HCT116 (cell line): Measurements from ENCODE around the gene CTXND1. TPM values are rescaled to one million over a fixed set of nuclear protein-coding genes. Genes with fewer than 3 reads are reported as not detected.

ENCODE experiments used
- ATAC-seq: fragments of 200-7000 bp; cut with Tn5 transposase; 2 replicates; pipeline ENCODE4 v1.9.1; 2020; ENCODE audit warnings: mild to moderate bottlenecking, moderate library complexity
- BruUV-seq: library from RNA; stranded (reverse); fragments of 400-500 nt; replicated peaks from 2 replicates; lab custom pipeline; 2021; lab: Mats Ljungman, UMichigan
- CTCF ChIA-PET: fragments of 300-600 bp; sonication (Branson Sonifier 250); formaldehyde crosslinking; loops from one replicate; lab custom pipeline; 2021; ENCODE audit warnings: antibody characterized with exemption; lab: Charles Lee
- POLR2A ChIA-PET: fragments of 300-600, 350-600 bp; sonication (Branson Sonifier 250); formaldehyde crosslinking; loops from one replicate; lab custom pipeline; 2021; ENCODE audit warnings: antibody characterized with exemption; lab: Charles Lee
- RAD21 ChIA-PET, 2 experiments: fragments of 300-600 bp; sonication (Branson Sonifier 250); formaldehyde crosslinking; loops; one replicate each; lab custom pipeline; 2023; ENCODE audit warnings: low total read pairs in 2 of 2; ENCODE audit not compliant: uncharacterized antibody in 2 of 2, unreplicated experiment in 2 of 2, low non-redundant PET in 1 of 2; lab: Charles Lee
- DNase-seq: peaks from one replicate; pipeline ENCODE4 v3.0.0-alpha.2; 2010; ENCODE audit warnings: low read depth, low spot score
- H2AFZ ChIP-seq: fragments of 200-600 bp; shearing (Covaris generic), sonication (generic); 2 replicates; pipeline ENCODE4 v1.6.1; 2017; ENCODE audit warnings: low read depth, mixed run types, mixed read lengths, antibody characterized with exemption, low read length; ENCODE audit not compliant: poor library complexity, severe bottlenecking
- H3K27ac ChIP-seq: 2 replicates; pipeline ENCODE4 v1.5.1; 2012; ENCODE audit warnings: low read depth, low read length
- H3K27me3 ChIP-seq: fragments of 200-600 bp; sonication (generic); 2 replicates; pipeline ENCODE4 v1.6.1; 2016; ENCODE audit warnings: mixed run types, low read length, mixed read lengths; ENCODE audit not compliant: insufficient read depth
- H3K36me3 ChIP-seq, 2 experiments: fragments of 200-500 bp in 1 of 2; fragments of 200-600 bp in 1 of 2; sonication (Bioruptor generic) in 1 of 2; sonication (generic) in 1 of 2; 2 replicates each; pipeline versions ENCODE4 v1.5.1 to v1.6.1; 2014 to 2016; ENCODE audit warnings: low read length in 2 of 2, inconsistent platforms in 1 of 2, mixed read lengths in 1 of 2, mixed run types in 1 of 2; ENCODE audit not compliant: insufficient read depth in 2 of 2, control insufficient read depth in 1 of 2
- H3K4me1 ChIP-seq, 2 experiments: fragments of 200-600 bp in 1 of 2; sonication (generic) in 1 of 2; 2 replicates each; pipeline versions ENCODE4 v1.5.1 to v1.6.1; 2012 to 2017; ENCODE audit warnings: low read length in 2 of 2, inconsistent platforms in 1 of 2, mild to moderate bottlenecking in 1 of 2, mixed read lengths in 1 of 2, mixed run types in 1 of 2, moderate library complexity in 1 of 2; ENCODE audit not compliant: insufficient read depth in 2 of 2, control insufficient read depth in 1 of 2
- H3K4me2 ChIP-seq: fragments of 200-600 bp; sonication (generic); 2 replicates; pipeline ENCODE4 v1.6.1; 2017; ENCODE audit warnings: mixed run types, low read length, mixed read lengths
- H3K4me3 ChIP-seq, 2 experiments: fragments of 200-600 bp in 1 of 2; sonication (generic) in 1 of 2; replicated peaks in 1 of 2; 2 replicates each; pipeline ENCODE4 v1.5.1; 2011 to 2016; ENCODE audit warnings: low read length in 2 of 2, control low read depth in 1 of 2, low read depth in 1 of 2, mild to moderate bottlenecking in 1 of 2, mixed read lengths in 1 of 2, mixed run types in 1 of 2
- H3K79me2 ChIP-seq: fragments of 200-600 bp; sonication (generic); 2 replicates; pipeline ENCODE4 v1.6.1; 2017; ENCODE audit warnings: mild to moderate bottlenecking, mixed run types, low read length, moderate library complexity, mixed read lengths; ENCODE audit not compliant: insufficient read depth
- H3K9ac ChIP-seq: fragments of 200-600 bp; sonication (generic); 2 replicates; pipeline ENCODE4 v1.6.1; 2016; ENCODE audit warnings: low read length, mixed read lengths
- H3K9me2 ChIP-seq: fragments of 200-600 bp; sonication (generic), shearing (Covaris generic); 2 replicates; pipeline ENCODE4 v1.6.1; 2017; ENCODE audit warnings: mixed run types, mild to moderate bottlenecking, moderate library complexity; ENCODE audit not compliant: insufficient read depth
- H3K9me3 ChIP-seq, 2 experiments: fragments of 200-500 bp in 1 of 2; fragments of 200-600 bp in 1 of 2; sonication (Bioruptor generic) in 1 of 2; sonication (generic) in 1 of 2; 2 replicates each; pipeline ENCODE4 v1.6.1; 2014 to 2017; ENCODE audit warnings: low read length in 2 of 2, mixed read lengths in 2 of 2, inconsistent platforms in 1 of 2, low read depth in 1 of 2, mild to moderate bottlenecking in 1 of 2, mixed run types in 1 of 2, moderate library complexity in 1 of 2; ENCODE audit not compliant: control insufficient read depth in 1 of 2, insufficient read depth in 1 of 2
- H4K20me1 ChIP-seq: fragments of 200-600 bp; sonication (generic), shearing (Covaris generic); 2 replicates; pipeline ENCODE4 v1.6.1; 2017; ENCODE audit warnings: mixed run types, mild to moderate bottlenecking, moderate library complexity; ENCODE audit not compliant: insufficient read depth
- CBX3 ChIP-seq: IDR thresholded peaks from 2 replicates; pipeline ENCODE4 v1.6.1; 2012; ENCODE audit warnings: low read depth
- ELF1 ChIP-seq: IDR thresholded peaks from 2 replicates; pipeline ENCODE4 v1.6.1; 2012; ENCODE audit warnings: low read depth, borderline replicate concordance
- FOSL1 ChIP-seq: IDR thresholded peaks from 2 replicates; pipeline ENCODE4 v1.6.1; 2012; ENCODE audit warnings: low read depth
- POLR2AphosphoS5 ChIP-seq: IDR thresholded peaks from 2 replicates; pipeline ENCODE4 v1.6.1; 2011; ENCODE audit warnings: mild to moderate bottlenecking, low read depth, low read length, moderate library complexity
- RAD21 ChIP-seq: IDR thresholded peaks from 2 replicates; pipeline ENCODE4 v1.6.1; 2012; ENCODE audit warnings: low read depth, mild to moderate bottlenecking
- SIN3A ChIP-seq: IDR thresholded peaks from 2 replicates; pipeline ENCODE4 v1.6.1; 2012; ENCODE audit warnings: low read depth
- SP1 ChIP-seq: IDR thresholded peaks from 2 replicates; pipeline ENCODE4 v1.6.1; 2012; ENCODE audit warnings: low read depth
- TCF7L2 ChIP-seq: IDR thresholded peaks from 2 replicates; pipeline ENCODE4 v1.7.0; 2011; ENCODE audit warnings: borderline replicate concordance, inconsistent platforms; ENCODE audit not compliant: insufficient read depth, insufficient read length; ENCODE audit errors: extremely low read depth
- YY1 ChIP-seq: IDR thresholded peaks from 2 replicates; pipeline ENCODE4 v1.6.1; 2011; ENCODE audit warnings: low read length, low read depth, moderate library complexity, mild to moderate bottlenecking; ENCODE audit not compliant: insufficient replicate concordance; ENCODE audit errors: extremely low read depth
- ZBTB33 ChIP-seq: IDR thresholded peaks from 2 replicates; pipeline ENCODE4 v1.6.1; 2011; ENCODE audit warnings: mild to moderate bottlenecking, low read length, moderate library complexity; ENCODE audit not compliant: insufficient replicate concordance; ENCODE audit errors: extremely low read depth
- ZFX ChIP-seq: fragments of 450-650 bp; IDR thresholded peaks from 2 replicates; pipeline ENCODE4 v1.6.1; 2017
- intact Hi-C: fragments of 100-400 bp; cut with micrococcal nuclease; formaldehyde crosslinking; loops from 2 replicates; pipeline ENCODE4 v1.10.0; 2022
- total RNA-seq: library from RNA; stranded (reverse); gene quantifications from one replicate; pipeline ENCODE4 v1.2.1, GENCODE V29; 2021; ENCODE audit not compliant: unreplicated experiment

The CTXND1 gene
- total RNA-seq, 1 experiment from 2014 or later = not detected

GRCh38 chr15:80288131-80288530, 36.1 kb upstream of the CTXND1 start:
- intact Hi-C loops = no loop called here
- Histone ChIP-seq H3K27ac (no peak overlapping the region), H3K4me1 (0 out of 4 replicates have a peak, but pooled peaks cover 0 to 2% of the 10 kb centered on the region in 2 experiments), H3K9me3 (no peaks in the 10 kb centered on the region), H3K4me2 (no peak overlapping the region), H4K20me1 (no peaks in the 10 kb centered on the region), H3K36me3 (no peaks in the 10 kb centered on the region), H3K4me3 (no peak overlapping the region), H3K9me2 (no peaks in the 10 kb centered on the region), H3K9ac (no peak overlapping the region), H3K79me2 (no peaks in the 10 kb centered on the region), H2AFZ (no peak overlapping the region), H3K27me3 (0 out of 2 replicates have a peak, but pooled peaks cover 2% of the 10 kb centered on the region)
- no peak for ATAC-seq
- no peak for TF ChIP-seq ZBTB33
- TF ChIP-seq POLR2AphosphoS5 = no peak
- no peak for TF ChIP-seq SIN3A
- no peak for TF ChIP-seq FOSL1
- TF ChIP-seq RAD21 = no peak
- no peak for TF ChIP-seq CBX3
- no peak for TF ChIP-seq YY1
- TF ChIP-seq SP1 = no peak
- no peak for TF ChIP-seq ZFX
- no peak for TF ChIP-seq ELF1
- TF ChIP-seq TCF7L2 = no peak
- no peak for DNase-seq
- ChIA-PET POLR2A (no interaction called here), RAD21 (no interaction called here), CTCF (interaction anchor here (1.4 kb wide), 1 partner anchor 22 kb away, joined by 7 read pairs; no protein-coding TSS in a partner anchor)
- no TSS peak for BruUV-seq
